Ovary (tissue), 9 donors: ENCODE results near the gene PRPH2. TPM values are rescaled to one million over a fixed set of nuclear protein-coding genes. Genes with fewer than 3 reads are reported as not detected.

ENCODE experiments used
- DNase-seq, 5 donors: peaks; one replicate each; pipeline ENCODE4 v3.0.0-alpha.2; 2019 to 2020
- H3K27ac ChIP-seq, 2 donors: fragments of 200-600 bp; one replicate each; pipeline versions ENCODE4 v1.5.1 to v1.8.0; 2019 to 2022
- H3K27me3 ChIP-seq: fragments of 200-600 bp; one replicate; pipeline ENCODE4 v1.8.0; 2022
- H3K36me3 ChIP-seq: fragments of 200-600 bp; sonication (generic); one replicate; pipeline ENCODE4 v1.5.1; 2019
- H3K4me1 ChIP-seq: one replicate; pipeline ENCODE4 v1.8.1; 2013; ENCODE audit warnings: mild to moderate bottlenecking, moderate library complexity; ENCODE audit not compliant: insufficient read depth
- H3K4me3 ChIP-seq: fragments of 200-600 bp; sonication (generic); one replicate; pipeline ENCODE4 v1.5.1; 2017
- H3K9me3 ChIP-seq, 2 donors: fragments of 200-600 bp in 1 of 2; sonication (generic) in 1 of 2; one replicate each; pipeline versions ENCODE4 v1.5.1 to v1.8.1; 2013 to 2019; ENCODE audit warnings: mild to moderate bottlenecking in 1 of 2, moderate library complexity in 1 of 2
- CTCF ChIP-seq, 3 donors: fragments of 450-650 bp in 2 of 3; fragments of 200-600 bp in 1 of 3; IDR thresholded peaks; one replicate each; pipeline versions ENCODE4 v1.5.1 to v1.8.0; 2016 to 2022; ENCODE audit warnings: antibody characterized with exemption in 3 of 3, mild to moderate bottlenecking in 1 of 3
- EP300 ChIP-seq: sonication (generic); formaldehyde crosslinking; IDR thresholded peaks from one replicate; pipeline ENCODE4 v1.6.1; 2017; ENCODE audit warnings: antibody characterized with exemption
- POLR2A ChIP-seq: fragments of 450-650 bp; IDR thresholded peaks from one replicate; pipeline ENCODE4 v1.6.1; 2017; ENCODE audit warnings: antibody characterized with exemption, mild to moderate bottlenecking, moderate library complexity
- WGBS, 3 donors: extraction: QIAGEN DNeasy Blood & Tissue Kit in 1 of 3; methylation state at CpG; one replicate each; pipeline versions ENCODE4 v1.1.5 to v1.1.7; 2013 to 2017; 5-methylcytosine and 5-hydroxymethylcytosine counted together
- intact Hi-C, 4 donors: fragments of 100-400 bp; cut with DNase I; formaldehyde crosslinking; loops; one replicate each; pipeline versions ENCODE4 v1.11.0 to v1.15.1; 2022 to 2023
- polyA plus RNA-seq, 2 donors: library from polyadenylated mRNA; stranded (reverse); fragments of 200-250 nt in 1 of 2; fragments of 350-450 nt in 1 of 2; fragmentation: Illumina TruSeq in 1 of 2; extraction: RNeasy Lipid Tissue Mini Kit (QIAGEN cat#74804) in 1 of 2; gene quantifications; one replicate each; pipeline ENCODE4 v1.2.3, GENCODE V29; 2013 to 2014
- small RNA-seq: library from RNA; depleted of rRNA; stranded (forward); fragments of <200 nt; gene quantifications from one replicate; pipeline ENCODE3, GENCODE V24; 2016
- total RNA-seq, 7 donors: library from RNA; depleted of rRNA in 2 of 7; stranded (reverse); fragments of >200 nt in 2 of 7; fragmentation: NEBNext Ultra II Directional in 3 of 7; extraction: Animal tissue kit (Norgen Biotek cat#: 25700) in 3 of 7; gene quantifications; one replicate each; pipeline versions ENCODE4 v1.1.0 to v1.2.4, GENCODE V29; 2016 to 2023
- donor health status: DM: no; HTN: no; CAD: no; lungs with moderate emphysema.
- donor health status: DM: no; HTN: no; CAD: no.
- donor health status: Bipolar disorder and iron deficiency.
- donor health status: DM: yes; HTN: yes; CAD: no.
- donor health status: DM: no; HTN: no; CAD: no.
- donor health status: DM: yes; HTN: yes; CAD: no.

Gene PRPH2
- total and polyA plus RNA-seq, 9 donors = 0.80 to 6.8 (median 3.5) TPM

GRCh38 chr6:42653851-42654250 lies 68.5 kb downstream of the PRPH2 start:
- no peak for TF ChIP-seq EP300
- TF ChIP-seq POLR2A = no peak

GRCh38 chr6:42652024-42652746 lies 70.2 kb downstream of the PRPH2 start:
- Histone ChIP-seq H3K4me3 (no peak overlapping the region), H3K27ac (no peak overlapping the region), H3K36me3 (no peaks in the 10 kb centered on the region), H3K27me3 (no peaks in the 10 kb centered on the region), H3K9me3 (no peaks in the 10 kb centered on the region), H3K4me1 (no peaks in the 10 kb centered on the region)
- intact Hi-C loops = no loop called here
- DNase-seq = no peak
- no peak for TF ChIP-seq POLR2A
- TF ChIP-seq CTCF (IDR thresholded peaks at IDR 0.05) = no peak
- no peak for TF ChIP-seq EP300
- 66 to 72% (median 67%) methylated on average over 5 of the region's 5 CpGs for WGBS, 3 donors

More at GRCh38 chr6:42653851-42654250, 68.5 kb downstream of the PRPH2 start:
- no peaks in the 10 kb centered on the region for H3K27me3 ChIP-seq
- no peak overlapping the region for H3K4me3 ChIP-seq
- WGBS, 3 donors = 83 to 92% (median 90%) methylated on average over 5 of the region's 5 CpGs
- intact Hi-C loops = no loop called here
- no peaks in the 10 kb centered on the region for H3K4me1 ChIP-seq
- no peak overlapping the region for H3K27ac ChIP-seq
- H3K36me3 ChIP-seq = no peaks in the 10 kb centered on the region
- no peak for DNase-seq
- no peaks in the 10 kb centered on the region for H3K9me3 ChIP-seq

Small RNA genes within 50 kb of the gene (small RNA-seq; reads per million reads assigned to genes)
- gene RNU6-890P = not detected

Other genes with a start within 250 kb of the PRPH2 start
- 10 to 100 TPM; 17.5 to 29.2 (median 24.1) TPM for gene UBR2, start 158.6 kb downstream of the PRPH2 start, total RNA-seq
- 10 to 100 TPM; 10.2 to 14.4 TPM for gene UBR2, start 158.6 kb downstream of the PRPH2 start, polyA plus RNA-seq
- gene TBCC, start 23.5 kb upstream of the PRPH2 start, total RNA-seq = 10 to 100 TPM; 15.2 to 18.7 (median 16.7) TPM
- 10 to 100 TPM; 14.1 to 15.4 TPM for gene TBCC, start 23.5 kb upstream of the PRPH2 start, polyA plus RNA-seq
- gene BICRAL, start 59.5 kb upstream of the PRPH2 start, total RNA-seq = 10 to 100 TPM; 13.3 to 27.1 (median 25.4) TPM
- 10 to 100 TPM; 10.5 to 24.9 TPM for gene BICRAL, start 59.5 kb upstream of the PRPH2 start, polyA plus RNA-seq
- gene RPL7L1, start 157.0 kb upstream of the PRPH2 start, total RNA-seq = 10 to 100 TPM; 60.1 to 77.9 (median 68.1) TPM
- 10 to 100 TPM; 48.6 to 97.8 TPM for gene RPL7L1, start 157.0 kb upstream of the PRPH2 start, polyA plus RNA-seq
- gene PTCRA, start 193.5 kb upstream of the PRPH2 start, total RNA-seq = under 1 TPM in 1 of 7 donors, not detected in 6; 0.55 TPM
- gene PTCRA, start 193.5 kb upstream of the PRPH2 start, polyA plus RNA-seq = not detected
- 10 to 100 TPM; 25.3 to 61.2 (median 44.5) TPM for gene CNPY3, start 206.9 kb upstream of the PRPH2 start, total RNA-seq
- gene CNPY3, start 206.9 kb upstream of the PRPH2 start, polyA plus RNA-seq = 10 to 100 TPM; 36.8 to 40.0 TPM
- 1 to 10 TPM in 4 of 7 donors, under 1 TPM in 3; 0.57 to 2.7 (median 1.3) TPM for gene GNMT, start 238.2 kb upstream of the PRPH2 start, total RNA-seq
- gene GNMT, start 238.2 kb upstream of the PRPH2 start, polyA plus RNA-seq = 1 to 10 TPM in 1 of 2 donors, under 1 TPM in 1; 0.35 to 1.1 TPM